Neural progenitor cell (in vitro differentiated cells): ENCODE results near the gene BDH1. TPM values are rescaled to one million over a fixed set of nuclear protein-coding genes. Genes with fewer than 3 reads are reported as not detected.
A peak's percentile ranks its signal among the peaks of the same experiment; 100 is the strongest.
"Not testable (repeated sequence)": the region's sequence is repeated elsewhere in the genome, so short reads cannot be mapped to it uniquely, and the experiment has no call there.

Experiments used
- DNase-seq: peaks from one replicate; pipeline ENCODE4 v3.0.0-alpha.2; 2016; ENCODE audit warnings: low spot score
- H2AFZ ChIP-seq: fragments of 200-600 bp; sonication (generic); replicated peaks from 2 replicates; pipeline ENCODE4 v1.6.1; 2016; ENCODE audit warnings: antibody characterized with exemption
- H3F3A ChIP-seq: fragments of 200-600 bp; sonication (generic); 2 replicates; pipeline ENCODE4 v1.6.1; 2016; ENCODE audit warnings: antibody characterized with exemption, low read depth
- H3K27ac ChIP-seq: fragments of 200-600 bp; sonication (generic); 2 replicates; pipeline ENCODE4 v1.5.1; 2016; ENCODE audit warnings: mild to moderate bottlenecking
- H3K27me3 ChIP-seq: fragments of 200-600 bp; sonication (generic); 2 replicates; pipeline ENCODE4 v1.6.1; 2016; ENCODE audit warnings: mild to moderate bottlenecking, moderate library complexity
- H3K36me3 ChIP-seq: fragments of 200-600 bp; sonication (generic); 2 replicates; pipeline ENCODE4 v1.5.1; 2016
- H3K4me1 ChIP-seq: fragments of 200-600 bp; sonication (generic); 2 replicates; pipeline ENCODE4 v1.6.1; 2016; ENCODE audit warnings: mixed run types
- H3K4me2 ChIP-seq: fragments of 200-600 bp; sonication (generic); 2 replicates; pipeline ENCODE4 v1.6.1; 2016
- H3K4me3 ChIP-seq: fragments of 200-600 bp; sonication (generic); 2 replicates; pipeline ENCODE4 v1.5.1; 2016
- H3K79me2 ChIP-seq: fragments of 200-600 bp; sonication (generic); 2 replicates; pipeline ENCODE4 v1.6.1; 2016; ENCODE audit warnings: low read depth
- H3K9ac ChIP-seq: fragments of 200-600 bp; sonication (generic); 2 replicates; pipeline ENCODE4 v1.6.1; 2016
- H3K9me3 ChIP-seq: fragments of 200-600 bp; sonication (generic); 2 replicates; pipeline ENCODE4 v1.5.1; 2016; ENCODE audit warnings: low read depth
- H4K20me1 ChIP-seq: fragments of 200-600 bp; sonication (generic); 2 replicates; pipeline ENCODE4 v1.6.1; 2016; ENCODE audit warnings: low read depth
- H3K27ac Mint-ChIP-seq: 3 replicates; pipeline ENCODE4 v1.8.0; 2021; ENCODE audit warnings: mixed read lengths
- H3K27me3 Mint-ChIP-seq: 2 replicates; pipeline ENCODE4 v1.8.0; 2022; ENCODE audit warnings: low read depth, mild to moderate bottlenecking, inconsistent platforms, moderate library complexity, mixed read lengths; ENCODE audit not compliant: insufficient read depth
- H3K36me3 Mint-ChIP-seq: 3 replicates; pipeline ENCODE4 v1.8.0; 2021; ENCODE audit warnings: mixed read lengths
- H3K4me1 Mint-ChIP-seq: 3 replicates; pipeline ENCODE4 v1.8.0; 2021; ENCODE audit warnings: mixed read lengths
- H3K4me3 Mint-ChIP-seq: 3 replicates; pipeline ENCODE4 v1.8.0; 2021; ENCODE audit warnings: mild to moderate bottlenecking, moderate library complexity, mixed read lengths
- H3K9me3 Mint-ChIP-seq: 3 replicates; pipeline ENCODE4 v1.8.0; 2020; ENCODE audit warnings: mixed read lengths
- CTCF ChIP-seq: fragments of 200-600 bp; sonication (generic); IDR thresholded peaks from 2 replicates; pipeline ENCODE4 v1.5.1; 2017; ENCODE audit warnings: antibody characterized with exemption, mild to moderate bottlenecking
- EZH2 ChIP-seq: fragments of 200-600 bp; sonication (generic); IDR thresholded peaks from 2 replicates; pipeline ENCODE4 v1.6.1; 2017; ENCODE audit warnings: antibody characterized with exemption, mild to moderate bottlenecking, moderate library complexity
- EZH2phosphoT487 ChIP-seq: fragments of 200-600 bp; sonication (generic); IDR thresholded peaks from 2 replicates; pipeline ENCODE4 v1.6.1; 2017; ENCODE audit warnings: antibody characterized with exemption
- total RNA-seq: library from RNA; depleted of rRNA; stranded (reverse); fragments of >200 nt; gene quantifications from 2 replicates; pipeline ENCODE4 v1.2.3, GENCODE V29; 2015; ENCODE audit warnings: low replicate concordance

The BDH1 gene
- total RNA-seq, 1 donor from 2014 or later = 19.4 TPM

GRCh38 chr3:197520311-197521276, 35.2 kb downstream of the BDH1 start:
- Histone ChIP-seq H3K9me3 (no peaks in the 10 kb centered on the region), H3K4me3 (no peak overlapping the region), H3K9ac (no peak overlapping the region), H3F3A (peaks cover 14% of the 10 kb centered on the region), H3K4me2 (peak overlapping the region; percentile 23), H3K36me3 (no peaks in the 10 kb centered on the region), H2AFZ (no peak overlapping the region), H3K79me2 (no peaks in the 10 kb centered on the region), H3K4me1 (no peaks in the 10 kb centered on the region), H4K20me1 (no peaks in the 10 kb centered on the region), H3K27me3 (no peaks in the 10 kb centered on the region), H3K27ac (no peak overlapping the region)
- Mint-ChIP-seq H3K27me3 (peaks cover 9% of the 10 kb centered on the region), H3K27ac (no peak overlapping the region), H3K4me3 (peak overlapping the region; percentile 55), H3K36me3 (no peaks in the 10 kb centered on the region), H3K9me3 (peaks cover 3% of the 10 kb centered on the region), H3K4me1 (peaks cover 39% of the 10 kb centered on the region)
- TF ChIP-seq CTCF = no peak
- TF ChIP-seq EZH2phosphoT487 = no peak
- no peak for TF ChIP-seq EZH2
- DNase-seq = peak; percentile 72

- Histone ChIP-seq H3K4me1 (no peaks in the 10 kb centered on the region), H3K4me3 (no peak overlapping the region), H3K9me3 (no peaks in the 10 kb centered on the region), H4K20me1 (no peaks in the 10 kb centered on the region), H2AFZ (no peak overlapping the region), H3K27ac (no peak overlapping the region), H3K9ac (no peak overlapping the region), H3K4me2 (no peak overlapping the region), H3K27me3 (no peaks in the 10 kb centered on the region), H3K36me3 (no peaks in the 10 kb centered on the region), H3K79me2 (no peaks in the 10 kb centered on the region), H3F3A (peaks cover 14% of the 10 kb centered on the region)
- Mint-ChIP-seq H3K27me3 (peaks cover 5% of the 10 kb centered on the region), H3K9me3 (no peaks in the 10 kb centered on the region), H3K4me3 (peak overlapping the region; percentile 43), H3K36me3 (no peaks in the 10 kb centered on the region), H3K4me1 (peaks cover 39% of the 10 kb centered on the region), H3K27ac (peak overlapping the region; percentile 63)
- TF ChIP-seq CTCF (no peak), EZH2 (no peak), EZH2phosphoT487 (no peak)
- DNase-seq = no peak
Measured at GRCh38 chr3:197519801-197520211, 36.0 kb downstream of the BDH1 start.

GRCh38 chr3:197518881-197519421, 36.8 kb downstream of the BDH1 start:
- Mint-ChIP-seq H3K36me3 (no peaks in the 10 kb centered on the region), H3K27me3 (peaks cover 5% of the 10 kb centered on the region), H3K4me1 (peaks cover 39% of the 10 kb centered on the region), H3K27ac (no peak overlapping the region), H3K4me3 (no peak overlapping the region), H3K9me3 (no peaks in the 10 kb centered on the region)
- Histone ChIP-seq H3F3A (peaks cover 14% of the 10 kb centered on the region), H3K36me3 (no peaks in the 10 kb centered on the region), H2AFZ (no peak overlapping the region), H4K20me1 (no peaks in the 10 kb centered on the region), H3K4me1 (no peaks in the 10 kb centered on the region), H3K4me2 (no peak overlapping the region), H3K4me3 (no peak overlapping the region), H3K27ac (no peak overlapping the region), H3K27me3 (no peaks in the 10 kb centered on the region), H3K79me2 (no peaks in the 10 kb centered on the region), H3K9ac (no peak overlapping the region), H3K9me3 (no peaks in the 10 kb centered on the region)
- no peak for TF ChIP-seq CTCF
- no peak for TF ChIP-seq EZH2phosphoT487
- TF ChIP-seq EZH2 = no peak
- DNase-seq = no peak

- not testable (repeated sequence) for H3K79me2 ChIP-seq, H4K20me1 ChIP-seq, H3K4me3 ChIP-seq, H3K27me3 ChIP-seq, H3K9me3 Mint-ChIP-seq, H3K4me3 Mint-ChIP-seq, H3K4me1 ChIP-seq, H3K27ac Mint-ChIP-seq, H3K36me3 ChIP-seq, H3K9me3 ChIP-seq, DNase-seq, H3K36me3 Mint-ChIP-seq, H3K9ac ChIP-seq, H3K4me2 ChIP-seq, H2AFZ ChIP-seq, H3K27ac ChIP-seq, H3K27me3 Mint-ChIP-seq
- H3K4me1 Mint-ChIP-seq = peaks cover 40% of the 10 kb centered on the region
- peaks cover 14% of the 10 kb centered on the region for H3F3A ChIP-seq
Measured at GRCh38 chr3:197517922-197518683, 37.7 kb downstream of the BDH1 start.

GRCh38 chr3:197516890-197517606, 38.7 kb downstream of the BDH1 start:
- not testable (repeated sequence) for H3K4me3 Mint-ChIP-seq, H2AFZ ChIP-seq, H3K36me3 ChIP-seq, H3K27me3 ChIP-seq, H4K20me1 ChIP-seq, H3K9me3 Mint-ChIP-seq, H3K4me3 ChIP-seq, H3K27ac Mint-ChIP-seq, H3K79me2 ChIP-seq, DNase-seq, H3K4me1 ChIP-seq, H3K27me3 Mint-ChIP-seq, H3K9ac ChIP-seq, H3K36me3 Mint-ChIP-seq, H3K4me2 ChIP-seq, H3K9me3 ChIP-seq, H3K27ac ChIP-seq
- H3K4me1 Mint-ChIP-seq = peaks cover 33% of the 10 kb centered on the region
- peaks cover 14% of the 10 kb centered on the region for H3F3A ChIP-seq
